Measurements from ENCODE around the gene TRIM49D1. TPM values are rescaled to one million over a fixed set of nuclear protein-coding genes. Genes with fewer than 3 reads are reported as not detected.

TRIM49D1 gene
- total RNA-seq: not detected in 2 replicates

GRCh38 chr11:89922195-89922660 lies at the start of gene TRIM49D1:
TSS of gene TRIM49D1 (minus strand) at chr11:89922245. CDS start at chr11:89917710, 4,535 bp downstream.

GRCh38 chr11:89965737-89966136 lies 43.7 kb upstream of the TRIM49D1 start, which contains the start of gene TRIM64:
TSS of gene TRIM64 (plus strand) at chr11:89966037. CDS start at chr11:89968504, 2,467 bp downstream.

GRCh38 chr11:89923764-89924163 lies 1.7 kb upstream of the TRIM49D1 start, which contains the start of gene TRIM49D2:
TSS of gene TRIM49D2 (plus strand) at chr11:89924064. CDS start at chr11:89926762, 2,698 bp downstream.

Other genes with a start within 250 kb of the TRIM49D1 start
- gene TRIM77, start 211.9 kb downstream of the TRIM49D1 start, total RNA-seq: not detected in 2 replicates
- gene TRIM49, start 113.7 kb downstream of the TRIM49D1 start, total RNA-seq: not detected in 2 replicates
- gene TRIM64B, start 43.8 kb downstream of the TRIM49D1 start, total RNA-seq: not detected in 2 replicates
- not detected in 2 replicates for gene TRIM49D2, start 1.8 kb upstream of the TRIM49D1 start, total RNA-seq
- gene TRIM64, start 43.8 kb upstream of the TRIM49D1 start, total RNA-seq: not detected in 2 replicates
- not detected in 2 replicates for gene TRIM49C, start 108.9 kb upstream of the TRIM49D1 start, total RNA-seq
- not detected in 2 replicates for gene UBTFL1, start 163.7 kb upstream of the TRIM49D1 start, total RNA-seq
- 0.47 and 1.7 TPM in 2 replicates for gene NAALAD2, start 212.4 kb upstream of the TRIM49D1 start, total RNA-seq